HG03457 (cell line): ENCODE results near the gene CBX3.
"Not testable (repeated sequence)": the region's sequence is repeated elsewhere in the genome, so short reads cannot be mapped to it uniquely, and the experiment has no call there.

Experiments used
- ATAC-seq: cut with Tn5 transposase; IDR thresholded peaks from one replicate; pipeline ENCODE4 v1.9.1; 2021; ENCODE audit warnings: moderate number of reproducible peaks; ENCODE audit not compliant: unreplicated experiment

The CBX3 gene

DNA sequence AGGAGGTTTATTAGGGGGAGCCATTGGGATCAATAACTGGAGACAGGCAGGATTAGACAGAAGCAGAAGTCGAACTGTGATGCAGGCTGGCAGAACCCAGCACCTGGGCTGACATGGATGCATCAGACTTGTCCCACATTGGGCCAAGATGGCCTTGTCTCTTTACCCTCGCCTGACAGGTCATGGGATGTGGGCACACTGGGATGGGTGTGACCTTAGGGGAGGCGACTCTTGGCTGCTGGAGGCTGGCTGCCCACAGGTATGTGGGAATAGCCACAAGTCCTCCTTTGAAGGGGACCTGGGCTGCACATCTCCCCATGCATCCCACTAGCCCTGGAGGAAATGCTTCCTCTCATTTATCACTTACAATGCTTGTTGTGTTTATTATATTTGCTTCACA is 32.3 kb upstream of the CBX3 start:
- ATAC-seq, result no peak

DNA sequence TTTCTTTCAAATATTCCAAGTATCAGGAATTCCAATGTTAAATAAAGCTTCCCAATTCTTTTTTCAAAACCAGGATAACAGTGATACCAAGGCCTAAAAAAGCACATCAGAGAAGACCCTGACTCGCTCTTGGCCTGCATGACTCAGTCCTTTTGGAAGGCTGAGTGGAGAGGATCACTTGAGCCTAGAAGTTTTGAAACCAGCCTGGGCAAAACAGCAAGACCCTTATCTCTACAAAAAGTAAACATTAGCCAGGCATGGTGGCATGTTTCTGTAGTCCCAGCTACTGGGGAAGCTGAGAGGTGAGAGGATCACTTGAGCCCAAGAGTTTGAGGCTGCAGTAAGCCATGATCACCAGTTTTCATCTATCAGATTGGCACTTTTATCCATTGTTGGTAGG is 30.9 kb upstream of the CBX3 start:
- no peak for ATAC-seq

DNA sequence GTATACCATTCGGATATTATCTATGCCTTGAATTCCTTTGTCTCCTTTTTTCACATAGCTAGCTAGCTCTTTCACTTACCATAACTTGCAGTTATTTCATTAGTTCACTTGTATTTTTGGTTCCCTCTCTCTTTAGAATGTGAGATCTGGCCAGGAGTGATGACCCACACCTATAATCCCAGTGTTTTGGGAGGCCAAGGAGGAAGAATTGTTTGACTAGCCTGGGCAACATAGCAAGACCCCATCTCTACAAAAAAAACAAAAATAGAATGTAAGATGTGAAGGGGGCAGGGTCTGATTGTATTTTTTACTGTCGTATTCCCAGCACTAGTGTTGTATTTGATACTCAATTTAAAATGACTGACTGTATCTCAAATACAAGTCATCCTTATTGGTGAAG is 29.9 kb upstream of the CBX3 start:
- ATAC-seq, result no peak

DNA sequence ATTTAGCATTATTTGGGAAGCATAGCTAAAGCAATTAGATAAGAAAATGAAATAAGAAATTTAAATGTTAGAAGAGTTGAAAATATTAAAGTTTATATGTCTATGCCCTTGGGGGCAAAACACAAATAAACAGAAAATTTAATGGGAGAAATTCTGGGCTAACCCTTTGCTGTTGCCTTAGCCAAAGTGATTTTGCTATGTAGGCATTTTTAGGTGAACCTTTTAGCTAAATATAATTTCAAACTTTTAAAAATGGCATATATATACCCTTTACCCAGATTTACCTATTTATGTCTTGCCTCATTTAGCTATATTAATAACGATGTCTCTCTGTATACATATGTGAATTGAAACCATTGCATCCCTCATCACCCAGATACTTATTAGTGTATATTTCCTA is 29.5 kb upstream of the CBX3 start:
- no peak for ATAC-seq

GRCh38 chr7:26175903-26176302 is 25.6 kb upstream of the CBX3 start:
- ATAC-seq, result not testable (repeated sequence)

GRCh38 chr7:26176696-26177095 is 24.8 kb upstream of the CBX3 start:
- ATAC-seq, result not testable (repeated sequence)

GRCh38 chr7:26177269-26177668 is 24.3 kb upstream of the CBX3 start:
- not testable (repeated sequence) for ATAC-seq

GRCh38 chr7:26178272-26178960 is 23.1 kb upstream of the CBX3 start:
- ATAC-seq, result no peak

- no peak for ATAC-seq
Observed at GRCh38 chr7:26179422-26179821, 22.1 kb upstream of the CBX3 start.

DNA sequence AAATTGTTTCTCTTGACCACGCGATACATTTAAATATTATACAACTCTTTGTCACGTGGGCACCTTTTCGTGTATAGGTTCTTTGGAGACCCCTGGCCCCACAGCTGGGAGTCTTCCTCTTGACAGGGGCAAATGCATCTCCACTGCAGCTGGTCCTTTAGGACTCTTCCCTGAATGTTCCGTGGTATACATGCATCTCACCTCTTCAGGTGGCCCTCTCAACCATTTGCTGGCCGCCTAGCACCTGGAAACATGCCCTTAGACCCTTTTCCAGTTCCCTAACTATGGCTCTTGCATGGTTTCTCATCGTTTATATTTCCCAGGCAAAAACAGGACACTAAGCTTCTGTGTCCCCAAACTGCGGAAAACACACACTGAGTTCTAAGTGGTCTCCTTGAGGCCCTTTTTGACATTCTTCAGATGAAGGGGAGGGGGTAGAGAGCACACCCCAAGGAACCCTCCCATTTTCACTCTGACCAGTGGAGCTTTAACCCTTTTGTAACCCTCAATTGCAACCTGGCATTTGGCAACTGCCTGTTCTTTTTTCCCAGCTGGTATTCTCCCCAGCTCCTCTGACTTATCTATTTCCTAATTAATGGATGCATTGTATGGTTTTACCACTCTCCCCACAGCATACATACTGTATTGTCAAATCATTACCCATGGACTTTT is 21.6 kb upstream of the CBX3 start:
- no peak for ATAC-seq

DNA sequence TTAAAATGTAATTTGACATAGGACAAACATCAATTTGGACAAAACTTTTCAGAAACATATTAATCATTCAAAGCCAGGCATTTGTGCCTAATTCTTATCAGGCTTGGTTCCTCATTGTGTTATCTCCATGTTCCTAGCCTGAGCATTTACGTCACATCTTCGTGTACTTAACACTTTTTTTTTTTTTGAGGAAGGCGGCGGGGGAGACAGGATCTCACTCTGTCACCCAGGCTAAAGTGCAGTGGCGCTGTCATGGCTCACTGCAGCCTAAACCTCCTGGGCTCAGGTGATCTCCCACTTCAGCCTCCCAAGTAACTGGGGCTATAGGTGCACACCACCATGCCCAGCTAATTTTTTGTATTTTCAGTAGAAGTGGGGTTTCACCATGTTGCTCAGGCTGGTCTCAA is 20.8 kb upstream of the CBX3 start:
- no peak for ATAC-seq

GRCh38 chr7:26181474-26182227 is 19.9 kb upstream of the CBX3 start:
- ATAC-seq, result no peak

DNA sequence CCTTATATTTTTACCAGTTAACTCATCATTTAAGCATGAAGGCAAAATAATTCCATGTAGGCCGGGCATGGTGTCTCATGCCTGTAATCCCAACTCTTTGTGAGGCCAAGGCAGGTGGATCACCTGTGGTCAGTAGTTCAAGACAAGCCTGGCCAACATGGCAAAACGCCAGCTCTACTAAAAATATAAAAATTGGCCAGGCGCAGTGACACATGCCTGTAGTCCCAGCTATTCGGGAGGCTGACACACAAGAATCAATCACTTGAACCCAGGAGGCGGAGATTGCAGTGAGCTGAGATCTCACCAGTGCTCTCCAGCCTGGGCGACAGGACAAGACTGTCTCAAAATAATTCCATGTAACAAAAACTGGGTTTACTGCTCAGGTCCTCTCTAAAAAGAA is 19.3 kb upstream of the CBX3 start:
- no peak for ATAC-seq

DNA sequence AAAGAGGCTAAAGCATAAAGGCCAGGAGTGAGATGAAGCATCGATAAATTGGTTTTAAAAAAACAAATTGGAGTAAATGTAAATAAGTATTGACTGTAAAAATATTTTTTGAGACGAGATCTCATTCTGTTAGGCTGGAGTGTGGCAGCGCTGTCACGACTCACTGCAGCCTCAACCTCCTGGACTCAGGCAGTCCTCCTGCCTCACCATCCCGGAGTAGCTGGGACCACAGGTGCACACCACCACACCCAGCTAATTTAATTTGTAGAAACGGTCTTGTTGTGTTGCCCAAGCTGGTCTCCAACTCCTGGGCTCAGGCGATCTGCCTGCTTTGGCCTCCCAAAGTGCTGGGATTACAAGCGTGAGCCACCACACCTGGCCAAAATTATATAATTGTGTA is 18.8 kb upstream of the CBX3 start:
- ATAC-seq, result no peak

GRCh38 chr7:26183545-26184280 is 17.8 kb upstream of the CBX3 start:
- ATAC-seq, result no peak

DNA sequence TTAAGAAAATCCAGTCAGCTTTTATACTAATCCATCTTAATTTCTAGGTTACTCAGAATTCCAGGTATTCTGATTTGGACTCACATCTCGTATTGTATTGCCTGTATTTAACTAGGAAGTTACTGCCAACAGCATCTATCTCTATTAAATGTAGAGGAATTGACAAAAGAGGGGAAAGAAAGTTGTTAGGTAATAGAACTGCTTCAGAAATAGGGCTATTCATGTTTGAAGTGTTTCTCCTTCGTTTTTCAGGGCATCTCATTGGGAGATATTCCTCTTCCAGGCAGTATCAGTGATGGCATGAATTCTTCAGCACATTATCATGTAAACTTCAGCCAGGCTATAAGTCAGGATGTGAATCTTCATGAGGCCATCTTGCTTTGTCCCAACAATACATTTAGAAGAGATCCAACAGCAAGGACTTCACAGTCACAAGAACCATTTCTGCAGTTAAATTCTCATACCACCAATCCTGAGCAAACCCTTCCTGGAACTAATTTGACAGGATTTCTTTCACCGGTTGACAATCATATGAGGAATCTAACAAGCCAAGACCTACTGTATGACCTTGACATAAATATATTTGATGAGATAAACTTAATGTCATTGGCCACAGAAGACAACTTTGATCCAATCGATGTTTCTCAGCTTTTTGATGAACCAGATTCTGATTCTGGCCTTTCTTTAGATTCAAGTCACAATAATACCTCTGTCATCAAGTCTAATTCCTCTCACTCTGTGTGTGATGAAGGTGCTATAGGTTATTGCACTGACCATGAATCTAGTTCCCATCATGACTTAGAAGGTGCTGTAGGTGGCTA is 17.1 kb upstream of the CBX3 start:
- not testable (repeated sequence) for ATAC-seq

DNA sequence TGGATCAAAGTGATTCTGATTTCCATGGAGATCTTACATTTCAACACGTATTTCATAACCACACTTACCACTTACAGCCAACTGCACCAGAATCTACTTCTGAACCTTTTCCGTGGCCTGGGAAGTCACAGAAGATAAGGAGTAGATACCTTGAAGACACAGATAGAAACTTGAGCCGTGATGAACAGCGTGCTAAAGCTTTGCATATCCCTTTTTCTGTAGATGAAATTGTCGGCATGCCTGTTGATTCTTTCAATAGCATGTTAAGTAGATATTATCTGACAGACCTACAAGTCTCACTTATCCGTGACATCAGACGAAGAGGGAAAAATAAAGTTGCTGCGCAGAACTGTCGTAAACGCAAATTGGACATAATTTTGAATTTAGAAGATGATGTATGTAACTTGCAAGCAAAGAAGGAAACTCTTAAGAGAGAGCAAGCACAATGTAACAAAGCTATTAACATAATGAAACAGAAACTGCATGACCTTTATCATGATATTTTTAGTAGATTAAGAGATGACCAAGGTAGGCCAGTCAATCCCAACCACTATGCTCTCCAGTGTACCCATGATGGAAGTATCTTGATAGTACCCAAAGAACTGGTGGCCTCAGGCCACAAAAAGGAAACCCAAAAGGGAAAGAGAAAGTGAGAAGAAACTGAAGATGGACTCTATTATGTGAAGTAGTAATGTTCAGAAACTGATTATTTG is 16.3 kb upstream of the CBX3 start:
- no peak for ATAC-seq

DNA sequence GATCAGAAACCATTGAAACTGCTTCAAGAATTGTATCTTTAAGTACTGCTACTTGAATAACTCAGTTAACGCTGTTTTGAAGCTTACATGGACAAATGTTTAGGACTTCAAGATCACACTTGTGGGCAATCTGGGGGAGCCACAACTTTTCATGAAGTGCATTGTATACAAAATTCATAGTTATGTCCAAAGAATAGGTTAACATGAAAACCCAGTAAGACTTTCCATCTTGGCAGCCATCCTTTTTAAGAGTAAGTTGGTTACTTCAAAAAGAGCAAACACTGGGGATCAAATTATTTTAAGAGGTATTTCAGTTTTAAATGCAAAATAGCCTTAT is 15.7 kb upstream of the CBX3 start:
- no peak for ATAC-seq

DNA sequence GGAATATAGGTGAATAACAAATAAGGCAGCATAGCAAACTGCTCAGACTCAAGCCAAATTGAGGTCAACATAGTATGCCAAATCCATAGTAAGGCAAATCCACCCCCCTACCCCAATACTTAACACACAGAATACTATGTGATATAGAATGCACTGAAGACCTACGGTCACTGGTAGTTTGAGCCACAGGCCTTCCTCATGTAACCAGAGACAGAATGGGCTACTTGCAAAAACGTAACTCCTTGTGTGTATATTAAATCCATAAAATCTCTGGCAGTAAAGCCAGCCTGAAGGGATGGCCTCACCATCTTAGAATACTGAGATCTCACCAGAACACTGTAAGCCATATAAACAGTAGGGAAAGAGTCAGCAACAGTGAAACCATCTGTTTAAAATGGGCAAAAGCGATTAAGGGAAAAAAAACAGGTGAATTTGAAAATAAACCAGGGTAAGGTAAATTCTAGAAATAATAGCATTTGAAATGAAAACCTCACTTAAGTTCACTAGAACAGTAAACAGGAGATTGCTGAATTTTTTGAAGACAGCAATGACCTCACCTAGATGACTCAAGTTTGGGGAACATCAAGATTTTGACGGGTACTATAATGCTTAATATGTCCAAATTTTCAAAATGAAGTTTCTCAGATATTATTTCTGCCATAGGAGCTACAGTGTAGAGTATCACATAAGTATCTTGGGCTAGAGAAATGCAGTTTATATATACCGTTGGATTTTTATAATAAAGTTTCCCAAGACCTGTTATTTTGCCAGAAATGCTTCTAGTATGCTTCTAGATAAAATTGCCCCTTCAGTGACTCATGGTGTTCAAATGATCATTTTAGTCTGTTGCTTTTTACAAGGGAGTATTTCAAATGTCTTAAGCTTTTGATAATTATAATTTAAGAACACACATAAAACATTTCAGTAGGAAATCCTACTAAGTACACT is 14.9 kb upstream of the CBX3 start:
- ATAC-seq, result no peak
